Spinal cord (tissue), 10 donors: Measurements from ENCODE around the gene ETFB. TPM values are rescaled to one million over a fixed set of nuclear protein-coding genes. Genes with fewer than 3 reads are reported as not detected.

Experiments used
- DNase-seq, 6 donors: peaks; one replicate each; pipeline versions ENCODE4 v3.0.0 to v3.0.0-alpha.2; 2013 to 2015; ENCODE audit warnings: low spot score in 6 of 6, low read depth in 4 of 6
- H3K27ac ChIP-seq: one replicate; pipeline ENCODE4 v1.5.1; 2013; ENCODE audit warnings: low read depth, low read length, control low read depth
- H3K27me3 ChIP-seq: one replicate; pipeline ENCODE4 v1.6.1; 2013; ENCODE audit warnings: low read length; ENCODE audit not compliant: control insufficient read depth, insufficient read depth
- H3K36me3 ChIP-seq: one replicate; pipeline ENCODE4 v1.6.1; 2013; ENCODE audit warnings: low read length; ENCODE audit not compliant: control insufficient read depth, insufficient read depth
- H3K4me1 ChIP-seq: one replicate; pipeline ENCODE4 v1.6.1; 2013; ENCODE audit warnings: low read length; ENCODE audit not compliant: control insufficient read depth, insufficient read depth
- H3K4me3 ChIP-seq: one replicate; pipeline ENCODE4 v1.5.1; 2013; ENCODE audit warnings: low read depth, low read length, control low read depth
- H3K9me3 ChIP-seq: one replicate; pipeline ENCODE4 v1.6.1; 2013; ENCODE audit warnings: low read length; ENCODE audit not compliant: control insufficient read depth, insufficient read depth
- WGBS: methylation state at CpG from one replicate; pipeline ENCODE4 v1.1.5; 2013; ENCODE audit warnings: missing lambda C conversion rate; ENCODE audit not compliant: insufficient coverage; 5-methylcytosine and 5-hydroxymethylcytosine counted together
- polyA plus RNA-seq, 2 donors: library from polyadenylated mRNA; unstranded; fragments of 120-200 nt; gene quantifications; one replicate each; pipeline ENCODE4 v1.2.1, GENCODE V29; 2013; ENCODE audit not compliant: insufficient read length in 2 of 2
- total RNA-seq, 2 donors: library from RNA; depleted of rRNA in 1 of 2; stranded (reverse); fragments of 120-200 nt in 1 of 2; fragments of >200 nt in 1 of 2; gene quantifications; one replicate each; pipeline versions ENCODE4 v1.2.3 to v1.2.4, GENCODE V29; 2013 to 2014
- donor health status: healthy.

Gene ETFB
- total and polyA plus RNA-seq, 4 donors: 40.2 to 196 (median 97.4) TPM

DNA sequence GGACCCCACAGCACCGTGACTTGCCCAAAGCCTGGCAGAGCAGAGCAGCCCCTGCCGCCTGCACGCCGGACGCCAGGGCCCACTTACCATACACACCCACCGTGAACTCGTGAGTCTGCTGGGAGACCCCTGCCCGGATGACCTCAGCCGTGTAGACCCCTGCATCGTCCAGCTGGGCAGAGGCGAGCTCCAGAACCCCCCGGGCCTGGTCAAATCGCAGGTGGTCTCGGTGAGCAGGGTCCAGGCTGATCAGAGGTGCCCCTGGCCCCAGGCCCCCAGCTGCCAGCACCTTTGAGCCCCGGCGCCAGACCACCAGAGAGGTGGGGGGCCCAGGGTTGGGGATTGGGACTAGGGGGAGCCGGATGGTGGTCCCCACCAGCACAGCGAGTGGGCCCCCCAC is 25.1 kb downstream of the ETFB start:
- H3K4me3 ChIP-seq: no peak overlapping the region
- 88% methylated on average over 18 of the region's 18 CpGs for WGBS
- H3K9me3 ChIP-seq: no peaks in the 10 kb centered on the region
- DNase-seq: no peak
- peaks cover 8% of the 10 kb centered on the region for H3K27me3 ChIP-seq
- no peak overlapping the region for H3K27ac ChIP-seq
- peaks cover 19% of the 10 kb centered on the region for H3K36me3 ChIP-seq
- peaks cover 21% of the 10 kb centered on the region for H3K4me1 ChIP-seq

DNA sequence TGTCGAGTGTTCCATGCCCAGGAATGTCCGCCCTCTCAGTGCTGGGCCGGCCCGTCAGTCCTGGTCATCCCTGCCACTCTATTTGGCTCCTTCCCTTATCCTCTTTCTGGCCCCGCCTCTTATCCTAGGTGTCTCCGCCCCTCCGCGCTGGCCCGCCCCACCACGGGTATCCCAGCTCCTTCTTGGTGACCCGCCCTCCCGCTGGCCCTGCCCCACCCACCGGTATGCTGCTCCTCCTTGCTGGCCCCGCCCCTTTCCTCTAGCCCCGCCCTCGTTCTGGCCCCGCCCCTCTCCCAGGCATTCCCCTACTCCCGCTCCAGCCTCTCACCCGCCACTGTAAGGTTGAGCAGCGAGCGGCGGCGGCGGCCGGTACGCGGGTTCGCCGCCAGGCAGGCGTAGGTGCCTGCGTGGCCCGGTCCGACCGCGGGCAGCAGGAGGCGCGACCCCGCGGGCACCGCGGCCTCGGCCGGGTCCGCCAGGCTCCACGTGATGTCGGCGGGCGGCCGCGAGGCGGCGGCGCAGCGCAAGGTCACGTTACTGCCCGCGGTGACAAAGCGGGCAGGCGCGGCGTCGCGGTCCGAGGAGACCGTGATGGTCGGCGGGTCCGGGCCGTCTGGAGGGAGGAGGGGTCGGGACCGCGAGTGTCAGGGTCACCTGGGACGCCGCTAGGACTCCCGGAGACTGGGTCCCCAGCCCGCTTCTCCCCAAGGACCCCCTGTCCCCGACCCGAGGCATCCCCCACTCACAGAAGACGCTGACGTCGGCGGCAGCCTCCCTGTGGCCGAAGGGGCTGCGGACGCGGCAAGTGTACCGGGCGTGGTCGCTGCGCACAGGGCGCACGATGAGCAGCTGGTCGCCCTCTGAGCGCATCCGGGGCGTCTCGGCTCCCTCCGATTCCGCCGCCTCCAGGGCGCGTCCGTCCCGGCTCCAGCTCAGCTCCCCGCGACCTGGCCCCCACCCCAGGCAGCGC is 26.2 kb downstream of the ETFB start:
- H3K4me3 ChIP-seq: peak overlapping the region; percentile 55
- under 1% methylated on average over 106 of the region's 107 CpGs for WGBS
- no peaks in the 10 kb centered on the region for H3K9me3 ChIP-seq
- peak overlapping the region; percentile 83 for H3K27ac ChIP-seq
- DNase-seq: peak in 5 of 6 donors; percentile 69 to 98 (median 84)
- H3K36me3 ChIP-seq: peaks cover 14% of the 10 kb centered on the region
- peaks cover 21% of the 10 kb centered on the region for H3K4me1 ChIP-seq
- peaks cover 8% of the 10 kb centered on the region for H3K27me3 ChIP-seq

DNA sequence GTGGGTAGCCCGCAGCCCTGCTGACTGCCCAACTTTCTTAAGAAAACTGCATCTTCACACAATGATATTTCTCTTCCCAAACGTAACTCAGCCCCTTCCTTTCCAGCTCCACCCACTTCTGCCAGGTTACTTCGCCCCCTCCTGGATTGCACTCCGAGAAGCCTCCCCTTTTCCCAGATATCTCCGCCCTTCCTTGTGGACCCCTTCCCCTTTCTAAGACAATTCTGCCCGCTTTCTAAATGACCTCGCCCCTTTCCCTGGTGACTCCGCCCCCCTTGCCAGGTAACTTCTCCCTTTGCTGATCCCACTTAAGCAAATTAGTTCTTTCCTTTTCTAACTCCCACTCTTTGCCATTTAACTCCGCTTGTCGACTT is 26.9 kb downstream of the ETFB start:
- peak overlapping the region; percentile 83 for H3K27ac ChIP-seq
- H3K4me1 ChIP-seq: peaks cover 21% of the 10 kb centered on the region
- WGBS: 2% methylated on average over 10 of the region's 10 CpGs
- H3K9me3 ChIP-seq: no peaks in the 10 kb centered on the region
- H3K27me3 ChIP-seq: peaks cover 8% of the 10 kb centered on the region
- no peak for DNase-seq
- H3K36me3 ChIP-seq: peaks cover 10% of the 10 kb centered on the region
- peak overlapping the region; percentile 55 for H3K4me3 ChIP-seq

DNA sequence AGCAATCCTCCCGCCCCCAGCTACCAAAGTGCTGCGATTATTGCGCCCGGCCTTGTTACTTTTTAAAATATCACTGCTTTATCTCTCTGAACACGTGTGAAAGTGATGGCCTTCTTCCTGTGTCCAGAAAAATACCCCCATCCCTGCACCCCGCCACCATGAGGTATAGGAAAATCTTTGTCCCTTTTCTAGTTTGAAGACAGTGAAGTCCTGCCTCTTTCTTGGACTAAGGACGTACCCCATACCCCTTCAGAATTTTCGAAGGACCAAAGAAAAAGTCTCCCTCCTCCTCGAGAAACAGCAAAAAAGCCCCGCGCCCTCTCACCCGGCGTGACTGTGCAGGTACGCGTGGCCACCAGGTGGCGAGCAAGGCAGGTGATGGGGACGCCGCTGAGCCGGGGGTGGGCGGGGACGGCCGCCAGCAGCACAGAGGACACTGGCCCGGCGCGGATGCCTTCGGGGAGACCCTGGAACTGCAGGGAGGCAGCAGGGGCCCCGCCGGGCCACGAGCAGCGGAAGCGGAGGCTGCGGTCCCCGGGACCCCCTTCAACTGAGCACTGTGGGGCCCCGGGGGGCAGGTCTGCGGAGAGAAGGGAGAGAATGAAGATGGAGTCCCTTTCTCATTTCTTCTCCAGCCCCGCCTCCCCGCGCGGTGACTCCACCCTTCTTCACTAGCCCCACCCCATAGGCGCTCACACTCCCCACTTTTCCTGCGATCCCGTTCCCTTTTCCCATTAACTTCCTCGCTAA is 27.4 kb downstream of the ETFB start:
- Histone ChIP-seq H3K4me3 (peak overlapping the region; percentile 55), H3K27ac (peak overlapping the region; percentile 83), H3K36me3 (peaks cover 8% of the 10 kb centered on the region), H3K4me1 (peaks cover 21% of the 10 kb centered on the region), H3K9me3 (no peaks in the 10 kb centered on the region), H3K27me3 (peaks cover 8% of the 10 kb centered on the region)
- WGBS: 9% methylated on average over 35 of the region's 43 CpGs
- peak in 4 of 6 donors; percentile 61 to 91 (median 78) for DNase-seq

DNA sequence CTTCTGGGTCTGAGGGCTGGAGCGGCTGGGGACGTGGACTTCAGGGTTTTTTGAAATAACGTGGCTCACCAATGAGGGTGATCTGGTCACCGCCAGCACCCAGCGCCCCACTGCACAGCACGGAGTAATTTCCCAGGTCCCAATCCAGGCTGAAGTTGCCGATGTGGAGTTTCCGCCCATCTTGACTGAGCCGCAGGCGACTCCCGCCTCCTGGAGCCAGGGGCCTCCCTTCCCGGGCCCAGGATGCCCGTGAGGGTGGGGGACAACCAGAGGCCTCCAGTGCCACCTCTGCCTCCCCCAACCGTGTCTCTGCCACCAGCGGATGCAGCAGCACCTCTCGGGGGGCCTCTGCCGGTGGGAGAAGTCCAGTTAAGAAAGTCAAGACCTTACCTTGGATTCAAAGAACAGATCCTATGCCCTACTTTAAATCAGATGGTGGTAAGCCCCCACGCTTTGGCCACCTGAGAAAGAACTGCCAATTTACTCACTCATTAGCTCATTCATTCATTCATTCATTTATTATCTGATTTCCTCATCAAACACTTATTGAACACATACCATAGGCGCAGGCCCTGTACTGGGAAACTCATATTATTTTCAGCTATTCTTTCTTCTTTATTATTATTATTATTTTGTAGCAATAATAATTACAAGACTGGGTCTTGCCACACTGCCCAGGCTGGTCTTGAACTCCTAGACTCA is 28.2 kb downstream of the ETFB start:
- Histone ChIP-seq H3K36me3 (peaks cover 8% of the 10 kb centered on the region), H3K4me1 (peaks cover 21% of the 10 kb centered on the region), H3K27me3 (peaks cover 8% of the 10 kb centered on the region), H3K9me3 (no peaks in the 10 kb centered on the region), H3K4me3 (no peak overlapping the region), H3K27ac (no peak overlapping the region)
- WGBS: 81% methylated on average over 18 of the region's 19 CpGs
- no peak for DNase-seq

DNA sequence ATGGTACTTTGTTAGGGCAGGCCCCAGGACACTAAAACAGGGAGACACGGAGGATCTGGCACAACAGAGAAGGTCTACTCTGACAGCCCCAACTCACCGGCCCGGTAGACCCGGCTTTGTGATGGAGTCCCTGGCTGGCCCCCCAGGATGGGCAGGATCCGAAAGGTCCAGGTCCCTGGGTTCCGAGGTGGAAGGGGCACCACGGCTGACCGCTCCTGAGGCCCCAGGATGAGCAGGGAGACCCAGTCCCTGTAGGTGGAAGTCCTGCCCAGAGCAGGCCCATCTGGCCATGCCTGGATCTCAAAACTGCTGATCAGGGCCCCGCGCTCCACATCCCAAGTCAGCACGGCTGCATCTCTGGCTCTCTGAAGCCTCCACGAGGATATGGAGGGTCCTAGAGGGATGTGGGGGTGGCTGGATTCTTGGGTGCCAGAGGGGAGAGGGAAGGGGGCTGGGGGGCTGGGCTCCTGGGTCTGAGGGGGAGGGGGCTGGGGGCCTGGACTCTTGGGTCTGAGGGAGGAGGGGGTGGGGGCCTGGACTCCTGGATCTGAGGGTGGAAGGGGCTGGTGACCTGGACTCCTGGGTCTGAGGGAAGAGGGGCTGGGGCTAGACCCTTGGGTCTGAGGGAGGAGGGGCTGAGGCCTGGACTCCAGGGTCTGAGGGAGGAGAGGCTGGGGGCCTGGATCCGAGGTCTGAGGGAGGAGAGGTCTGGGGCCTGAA is 28.9 kb downstream of the ETFB start:
- H3K36me3 ChIP-seq: peaks cover 8% of the 10 kb centered on the region
- DNase-seq: no peak
- H3K27ac ChIP-seq: no peak overlapping the region
- WGBS: 92% methylated on average over 10 of the region's 13 CpGs
- no peaks in the 10 kb centered on the region for H3K9me3 ChIP-seq
- peaks cover 21% of the 10 kb centered on the region for H3K4me1 ChIP-seq
- peaks cover 8% of the 10 kb centered on the region for H3K27me3 ChIP-seq
- no peak overlapping the region for H3K4me3 ChIP-seq

DNA sequence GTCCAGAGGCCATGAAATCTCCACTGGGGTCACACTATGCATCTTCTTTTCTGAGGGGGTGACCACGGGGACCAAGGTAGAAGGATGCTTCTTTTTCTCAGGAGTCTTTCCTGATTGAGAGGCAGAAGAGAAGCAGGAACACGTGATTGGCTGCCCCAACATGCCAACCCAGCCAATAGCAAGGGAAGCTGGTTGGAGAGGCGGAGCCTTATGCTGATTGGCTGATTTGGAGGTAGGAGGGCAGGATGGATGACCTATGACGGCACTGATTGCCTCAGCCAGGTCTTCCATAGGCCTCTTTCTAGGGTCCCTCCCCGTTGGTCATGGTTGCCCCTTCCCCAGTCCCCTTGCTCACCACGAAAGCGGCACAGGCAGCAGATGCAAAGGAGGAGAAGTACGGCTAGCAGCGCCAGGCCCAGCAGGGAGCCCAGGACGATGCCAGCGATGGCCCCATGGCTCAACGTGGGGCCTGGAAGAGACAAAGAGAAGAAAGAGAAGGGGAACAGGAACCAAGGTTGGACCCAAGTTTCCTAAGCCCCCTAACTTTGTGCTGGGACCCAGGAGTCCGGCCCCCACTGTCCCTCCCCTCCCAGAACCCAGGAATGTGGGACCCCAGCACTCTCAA is 32.2 kb downstream of the ETFB start:
- Histone ChIP-seq H3K27me3 (no peaks in the 10 kb centered on the region), H3K27ac (no peak overlapping the region), H3K9me3 (no peaks in the 10 kb centered on the region), H3K36me3 (peaks cover 17% of the 10 kb centered on the region), H3K4me3 (no peak overlapping the region), H3K4me1 (peaks cover 6% of the 10 kb centered on the region)
- 77% methylated on average over 11 of the region's 13 CpGs for WGBS
- DNase-seq: peak in 1 of 6 donors; percentile 18

DNA sequence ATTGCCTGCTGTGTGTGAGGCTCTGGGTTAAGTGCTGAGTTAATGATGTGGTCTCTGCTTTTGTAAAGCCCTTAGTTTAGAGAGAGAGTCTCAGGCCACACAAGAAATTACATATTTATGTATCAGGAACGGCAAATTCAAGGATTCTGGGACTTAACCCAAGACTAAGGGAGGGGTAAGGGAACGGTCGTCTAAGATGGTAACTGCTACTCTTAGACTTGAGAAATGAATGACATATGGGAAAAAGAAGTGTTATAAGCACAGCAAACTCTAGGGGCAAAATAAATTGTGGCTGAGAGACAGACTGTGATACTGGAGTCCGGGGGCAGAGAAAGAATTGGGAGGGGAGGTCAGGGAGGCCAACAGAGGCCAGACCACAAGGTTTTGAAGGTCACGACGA is 34.5 kb downstream of the ETFB start:
- DNase-seq: no peak
- Histone ChIP-seq H3K4me3 (no peak overlapping the region), H3K4me1 (peaks cover 13% of the 10 kb centered on the region), H3K36me3 (peaks cover 28% of the 10 kb centered on the region), H3K27ac (no peak overlapping the region), H3K27me3 (no peaks in the 10 kb centered on the region), H3K9me3 (no peaks in the 10 kb centered on the region)
- WGBS: 95% methylated on average over 5 of the region's 6 CpGs
